NCI-H2227 treated with DMSO at 0.1 percent for 48 hours (cell line): Measurements from ENCODE around the gene SIRPD.

ENCODE experiments used
- DNase-seq: peaks from one replicate; lab custom pipeline; 2025; lab: John Stamatoyannopoulos, UW

SIRPD gene

GRCh38 chr20:1494436-1494835, 63.1 kb downstream of the SIRPD start:
- no peak for DNase-seq

- no peak for DNase-seq
Observed at GRCh38 chr20:1493536-1493935, 64.0 kb downstream of the SIRPD start.

DNA sequence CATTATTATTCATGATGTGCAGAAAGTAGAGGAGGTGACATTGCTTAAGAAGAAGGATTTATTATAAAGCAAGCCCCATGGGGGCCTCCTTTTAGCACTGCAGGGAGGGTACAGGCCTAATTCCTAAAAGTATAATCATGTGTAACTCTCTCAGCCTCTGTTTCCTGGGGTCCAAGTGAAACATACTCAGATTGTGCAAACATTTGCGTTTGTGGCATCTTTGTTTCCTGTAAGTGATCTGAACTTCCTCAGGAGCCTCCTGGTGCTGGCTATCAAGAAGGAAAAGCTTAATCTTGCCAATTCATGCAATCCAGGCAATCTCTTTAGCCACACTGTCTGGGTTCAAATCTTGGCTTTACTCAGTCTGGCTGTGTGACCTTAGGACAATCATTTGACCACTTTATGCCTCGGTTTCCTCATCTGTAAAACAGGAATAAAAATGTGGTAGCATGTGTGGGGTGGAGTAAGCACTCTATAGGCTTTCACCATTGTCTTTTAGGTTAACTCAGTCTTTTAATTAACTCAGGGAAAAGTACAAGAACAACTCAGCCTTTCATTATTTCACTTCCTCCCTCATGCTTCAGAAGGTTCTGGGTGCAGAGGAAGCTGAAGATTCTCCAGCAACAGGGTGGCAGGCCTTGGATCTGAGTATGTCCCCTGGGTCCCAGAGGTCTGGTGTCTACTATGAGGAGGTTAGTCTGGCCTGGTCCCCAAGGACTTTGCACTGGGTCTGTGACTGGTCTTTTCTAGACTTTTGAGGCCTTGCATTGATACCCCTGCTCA, 65.5 kb downstream of the SIRPD start:
- DNase-seq: no peak

GRCh38 chr20:1491281-1491840, 66.1 kb downstream of the SIRPD start, which contains the start of gene SIRPB2:
SIRPB2 (minus strand) TSS chr20:1491420; CDS start chr20:1491359, 61 bp downstream.
- no peak for DNase-seq

DNA sequence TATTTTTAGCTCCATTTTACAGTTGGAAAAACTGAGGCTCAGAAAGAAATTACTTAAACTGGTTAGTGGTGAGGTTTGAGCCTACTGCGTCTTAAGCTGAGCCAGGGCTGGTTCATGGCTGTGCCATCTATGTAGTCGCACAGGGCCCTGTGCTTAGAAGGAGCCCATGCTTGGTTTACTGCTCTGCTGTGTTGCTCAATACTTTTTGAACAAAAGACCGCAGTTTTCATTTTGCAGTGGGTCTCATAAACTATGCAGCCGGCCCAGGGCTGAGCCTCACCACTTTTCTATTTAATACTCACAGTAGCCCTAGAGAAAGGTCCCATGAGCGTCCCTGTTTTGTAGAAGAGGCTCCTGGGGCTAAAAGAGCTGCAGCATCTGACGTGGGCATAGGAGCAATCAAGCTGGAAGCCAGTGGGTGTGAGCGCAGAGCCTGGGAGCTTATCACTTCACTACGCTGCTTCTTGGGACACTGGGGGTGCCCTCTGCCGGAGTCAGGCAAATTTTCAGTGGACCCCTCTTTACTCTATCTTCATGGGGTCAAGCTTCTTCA, 66.8 kb downstream of the SIRPD start:
- no peak for DNase-seq

GRCh38 chr20:1489764-1490436, 67.6 kb downstream of the SIRPD start:
- no peak for DNase-seq

DNA sequence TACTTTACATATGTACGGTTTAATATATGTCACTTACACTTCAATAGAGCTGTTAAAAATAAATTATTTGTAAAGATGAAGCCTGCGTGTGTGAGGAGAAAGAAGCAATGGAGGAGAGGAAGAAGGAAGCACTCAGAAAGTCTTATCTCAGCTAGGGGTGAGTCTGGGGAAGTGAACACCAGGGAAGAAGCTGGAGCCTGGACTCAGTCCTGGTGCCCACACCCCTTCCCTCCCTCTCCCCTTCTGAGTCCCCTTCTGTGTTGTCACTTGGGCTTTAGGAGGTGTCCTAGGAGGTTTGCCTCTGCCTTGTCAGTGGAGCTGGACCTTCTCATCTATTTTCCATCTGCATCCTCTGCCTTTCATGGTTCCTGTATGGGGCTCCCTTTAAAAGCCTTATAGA, 68.2 kb downstream of the SIRPD start:
- no peak for DNase-seq

DNA sequence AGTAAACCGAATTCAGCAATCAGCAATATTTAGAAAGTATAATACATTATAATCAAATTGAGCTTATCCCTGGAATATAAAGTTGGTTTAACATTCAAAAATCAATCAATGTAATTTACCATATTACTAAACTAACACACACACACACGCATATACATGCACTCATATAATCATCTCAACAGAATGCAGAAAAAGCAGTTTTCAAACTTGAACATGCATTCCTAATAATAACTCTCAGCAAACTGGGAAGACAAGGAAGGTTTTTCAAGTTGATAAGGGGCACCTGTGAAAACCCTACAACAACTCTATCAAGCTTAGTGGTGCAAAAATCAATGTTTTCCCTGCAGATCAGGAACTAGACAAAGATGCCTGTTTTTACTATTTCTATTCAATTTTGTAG, 70.9 kb downstream of the SIRPD start:
- DNase-seq: no peak

DNA sequence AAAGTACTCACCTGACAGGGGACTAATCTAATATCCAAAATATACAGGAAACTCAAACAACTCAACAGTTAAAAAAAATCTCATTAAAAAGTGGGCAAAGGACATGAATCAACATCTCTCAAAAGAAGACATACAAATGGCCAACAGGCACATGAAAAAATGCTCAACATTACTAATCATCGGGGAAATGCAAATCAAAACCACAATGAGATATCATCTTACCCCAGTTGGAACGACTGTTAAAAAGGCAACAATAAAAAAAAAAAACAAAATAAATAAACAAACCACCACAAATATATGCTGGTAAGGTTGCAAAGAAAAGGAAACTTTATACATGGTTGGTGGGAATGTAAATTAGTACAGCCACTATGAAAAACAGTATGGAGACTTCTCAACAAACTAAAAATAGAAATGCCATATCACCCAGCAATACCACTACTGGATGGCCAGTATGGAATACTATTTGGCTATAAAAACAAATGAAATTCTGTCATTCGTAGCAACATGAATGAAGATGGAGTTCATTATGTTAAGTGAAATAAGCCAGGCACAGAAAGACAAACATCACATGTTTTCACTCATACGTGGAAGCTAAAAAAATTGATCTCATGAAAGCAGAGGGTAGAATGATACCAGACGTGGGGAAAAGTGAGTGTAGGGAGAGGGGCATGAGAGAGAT, 72.9 kb downstream of the SIRPD start:
- DNase-seq: no peak
